Brain microvascular endothelial cell (primary cell): ENCODE measurements around the gene KRTAP10-2.
"Not testable (repeated sequence)": the region's sequence is repeated elsewhere in the genome, so short reads cannot be mapped to it uniquely, and the experiment has no call there.

ENCODE experiments used
- DNase-seq: peaks from one replicate; pipeline ENCODE4 v3.0.0-alpha.2; 2020
- H3K27ac ChIP-seq: fragments of 250-450 bp; sonication (Bioruptor Pico); 2 replicates; pipeline ENCODE4 v1.5.1; 2020; ENCODE audit warnings: mild to moderate bottlenecking, moderate library complexity
- H3K27me3 ChIP-seq: fragments of 250-450 bp; sonication (Bioruptor Pico); replicated peaks from 2 replicates; pipeline ENCODE4 v1.5.1; 2020; ENCODE audit warnings: mild to moderate bottlenecking
- H3K36me3 ChIP-seq: fragments of 250-450 bp; sonication (Bioruptor Pico); replicated peaks from 2 replicates; pipeline ENCODE4 v1.5.1; 2020; ENCODE audit warnings: mild to moderate bottlenecking
- H3K4me3 ChIP-seq: 2 replicates; pipeline ENCODE4 v1.5.1; 2011; ENCODE audit warnings: low read depth, mild to moderate bottlenecking, control low read depth, low read length, moderate library complexity
- in situ Hi-C: cut with HindIII; loops from 2 replicates; pipeline ENCODE4 v1.10.0; 2017; ENCODE audit warnings: low sequenced_read_pairs, low pct_ligation_motif_present
- TF ChIP-seq, protein P1 (sequence below): IDR thresholded peaks from 2 replicates; pipeline ENCODE4 v1.5.1; 2011; ENCODE audit warnings: low read depth, mild to moderate bottlenecking, moderate library complexity, low read length, control low read depth, inconsistent platforms; ENCODE audit errors: missing control alignments

The KRTAP10-2 gene

DNA sequence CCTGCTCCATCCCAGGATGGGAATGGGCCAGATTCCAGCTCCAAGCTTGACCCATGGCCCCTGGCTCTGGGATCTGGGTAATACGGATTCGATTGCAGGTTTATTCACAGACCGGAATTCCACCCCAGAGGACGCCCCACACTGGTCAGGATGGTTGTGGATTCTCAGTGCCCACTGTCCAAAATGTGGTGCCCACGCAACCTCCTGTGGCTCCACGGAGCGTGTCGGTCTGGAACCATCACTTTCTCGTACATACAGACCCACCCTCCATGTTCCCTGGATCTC, 42.9 kb downstream of the KRTAP10-2 start:
- H3K27me3 ChIP-seq = peaks cover 4% of the 10 kb centered on the region
- H3K4me3 ChIP-seq = no peak overlapping the region
- no peak for DNase-seq
- no peaks in the 10 kb centered on the region for H3K36me3 ChIP-seq
- TF ChIP-seq, protein P1, sequence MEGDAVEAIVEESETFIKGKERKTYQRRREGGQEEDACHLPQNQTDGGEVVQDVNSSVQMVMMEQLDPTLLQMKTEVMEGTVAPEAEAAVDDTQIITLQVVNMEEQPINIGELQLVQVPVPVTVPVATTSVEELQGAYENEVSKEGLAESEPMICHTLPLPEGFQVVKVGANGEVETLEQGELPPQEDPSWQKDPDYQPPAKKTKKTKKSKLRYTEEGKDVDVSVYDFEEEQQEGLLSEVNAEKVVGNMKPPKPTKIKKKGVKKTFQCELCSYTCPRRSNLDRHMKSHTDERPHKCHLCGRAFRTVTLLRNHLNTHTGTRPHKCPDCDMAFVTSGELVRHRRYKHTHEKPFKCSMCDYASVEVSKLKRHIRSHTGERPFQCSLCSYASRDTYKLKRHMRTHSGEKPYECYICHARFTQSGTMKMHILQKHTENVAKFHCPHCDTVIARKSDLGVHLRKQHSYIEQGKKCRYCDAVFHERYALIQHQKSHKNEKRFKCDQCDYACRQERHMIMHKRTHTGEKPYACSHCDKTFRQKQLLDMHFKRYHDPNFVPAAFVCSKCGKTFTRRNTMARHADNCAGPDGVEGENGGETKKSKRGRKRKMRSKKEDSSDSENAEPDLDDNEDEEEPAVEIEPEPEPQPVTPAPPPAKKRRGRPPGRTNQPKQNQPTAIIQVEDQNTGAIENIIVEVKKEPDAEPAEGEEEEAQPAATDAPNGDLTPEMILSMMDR = no peak
- in situ Hi-C loops = no loop called here
- H3K27ac ChIP-seq = no peak overlapping the region

DNA sequence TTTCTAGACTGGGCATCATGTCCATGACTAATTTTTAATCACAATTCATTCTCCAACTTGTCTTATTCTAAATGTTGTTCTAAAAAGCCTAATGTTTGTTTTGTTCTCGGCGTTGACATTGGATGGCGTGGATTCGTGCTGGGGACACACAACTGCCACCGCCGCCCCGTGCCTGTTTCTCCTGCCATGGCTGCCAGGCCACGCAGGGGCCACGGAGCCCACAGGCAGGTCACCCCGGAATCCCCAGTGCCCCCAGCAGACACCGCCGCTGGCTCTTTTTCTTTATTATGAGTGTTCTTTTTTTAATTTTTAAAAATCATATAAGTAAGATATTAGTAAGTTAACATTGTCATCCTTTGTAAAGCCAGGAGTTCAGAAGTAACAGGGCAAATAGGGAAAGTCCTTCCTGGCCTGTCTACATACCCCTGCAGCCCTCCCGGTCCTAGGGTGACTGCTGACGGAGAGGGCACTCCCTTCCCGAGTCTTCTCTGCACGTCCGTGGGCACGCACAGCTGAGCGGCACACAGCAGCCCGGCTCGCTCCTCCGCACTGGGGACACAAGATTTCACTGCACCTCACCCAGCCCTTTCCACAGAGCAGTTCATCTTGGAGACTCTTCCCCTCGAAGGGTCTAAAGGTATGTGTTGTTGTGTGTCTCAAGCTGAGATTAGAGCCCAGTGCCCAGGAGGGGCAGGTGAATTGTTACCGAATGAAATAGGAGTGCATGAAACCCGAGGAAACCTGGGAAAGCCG, 43.5 kb downstream of the KRTAP10-2 start:
- in situ Hi-C loops = no loop called here
- Histone ChIP-seq H3K27me3 (peaks cover 4% of the 10 kb centered on the region), H3K27ac (no peak overlapping the region), H3K4me3 (no peak overlapping the region), H3K36me3 (no peaks in the 10 kb centered on the region)
- TF ChIP-seq, protein P1 = no peak
- DNase-seq = no peak

DNA sequence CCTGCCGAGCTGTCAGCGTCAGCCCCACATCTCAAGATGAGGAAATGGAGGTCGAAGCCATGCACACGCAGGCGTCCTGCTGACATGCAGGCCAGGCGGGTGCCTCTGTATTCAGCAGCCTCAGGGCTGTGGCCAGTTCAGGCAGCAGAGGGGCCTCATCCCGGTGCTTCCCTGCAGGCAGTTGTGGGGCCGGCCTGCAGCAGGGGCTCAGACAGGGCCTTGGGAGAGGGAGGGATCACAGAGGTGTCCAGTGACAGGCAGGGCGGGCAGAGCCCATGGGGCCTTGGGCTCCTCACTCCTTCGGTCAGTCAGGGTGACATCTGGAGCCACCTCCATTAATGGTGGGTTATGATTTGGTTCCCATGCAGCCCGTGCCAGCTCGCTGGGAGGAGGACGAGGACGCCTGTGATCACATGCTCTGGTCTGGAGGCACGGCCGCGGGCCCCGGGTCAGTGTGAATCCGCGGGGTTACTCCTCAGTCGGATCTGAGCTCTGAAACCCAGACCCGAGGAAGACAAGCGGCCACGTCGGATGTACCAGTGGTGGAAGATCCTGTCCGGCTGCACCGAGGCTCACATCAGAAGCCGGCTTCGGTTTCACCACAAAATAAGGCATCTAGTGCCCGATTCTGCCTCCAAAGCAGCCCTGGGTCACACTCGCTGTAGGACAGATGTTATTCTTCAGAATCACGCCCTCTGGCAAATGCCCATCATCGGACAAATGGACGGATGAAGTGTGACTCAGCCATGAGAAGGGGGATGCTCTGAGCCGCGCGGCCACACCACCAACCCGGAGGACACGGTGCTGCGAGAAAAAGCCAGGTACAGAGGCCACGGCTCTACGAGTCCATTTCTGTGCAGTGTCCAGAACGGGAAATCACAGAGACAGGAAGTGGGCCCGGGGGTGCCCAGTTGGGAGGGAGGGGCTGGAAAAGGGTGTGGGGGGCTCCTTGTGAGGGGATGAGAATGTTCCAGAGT, 44.7 kb downstream of the KRTAP10-2 start:
- Histone ChIP-seq H3K36me3 (no peaks in the 10 kb centered on the region), H3K4me3 (no peak overlapping the region), H3K27ac (no peak overlapping the region), H3K27me3 (peaks cover 4% of the 10 kb centered on the region)
- TF ChIP-seq, protein P1 = no peak
- no peak for DNase-seq
- in situ Hi-C loops = no loop called here

DNA sequence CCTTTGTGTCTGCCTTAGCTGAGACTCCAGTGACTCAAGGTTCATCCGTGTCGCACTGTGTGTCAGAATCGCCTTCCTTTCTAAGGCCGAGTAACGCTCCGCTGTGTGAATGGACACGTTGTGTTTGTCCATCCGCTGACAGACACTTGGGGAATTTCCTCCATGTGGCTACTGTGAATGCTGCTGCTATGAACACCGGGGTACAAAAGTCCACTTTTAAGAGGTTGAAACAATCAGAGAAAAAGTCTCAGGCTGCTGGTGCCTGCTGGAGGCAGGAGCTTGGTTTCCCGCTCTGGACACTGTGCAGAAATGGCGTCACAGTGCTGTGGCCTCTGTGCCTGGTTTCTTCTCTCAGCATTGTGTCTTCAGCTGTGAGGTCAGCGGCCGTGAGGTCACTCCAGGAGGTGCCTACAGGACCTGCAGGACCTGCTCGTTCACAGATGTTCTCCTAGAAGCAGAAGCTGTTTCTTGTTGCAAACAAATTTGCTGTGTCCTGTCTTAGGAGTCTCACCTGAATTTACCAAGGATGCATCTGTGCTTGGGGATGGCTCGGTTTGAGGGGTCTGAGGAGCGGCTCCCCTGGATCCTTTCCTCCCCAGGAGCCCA, 45.5 kb downstream of the KRTAP10-2 start:
- Histone ChIP-seq H3K27ac (no peak overlapping the region), H3K27me3 (peaks cover 4% of the 10 kb centered on the region), H3K36me3 (no peaks in the 10 kb centered on the region), H3K4me3 (no peak overlapping the region)
- in situ Hi-C loops = no loop called here
- TF ChIP-seq, protein P1 = no peak
- no peak for DNase-seq

DNA sequence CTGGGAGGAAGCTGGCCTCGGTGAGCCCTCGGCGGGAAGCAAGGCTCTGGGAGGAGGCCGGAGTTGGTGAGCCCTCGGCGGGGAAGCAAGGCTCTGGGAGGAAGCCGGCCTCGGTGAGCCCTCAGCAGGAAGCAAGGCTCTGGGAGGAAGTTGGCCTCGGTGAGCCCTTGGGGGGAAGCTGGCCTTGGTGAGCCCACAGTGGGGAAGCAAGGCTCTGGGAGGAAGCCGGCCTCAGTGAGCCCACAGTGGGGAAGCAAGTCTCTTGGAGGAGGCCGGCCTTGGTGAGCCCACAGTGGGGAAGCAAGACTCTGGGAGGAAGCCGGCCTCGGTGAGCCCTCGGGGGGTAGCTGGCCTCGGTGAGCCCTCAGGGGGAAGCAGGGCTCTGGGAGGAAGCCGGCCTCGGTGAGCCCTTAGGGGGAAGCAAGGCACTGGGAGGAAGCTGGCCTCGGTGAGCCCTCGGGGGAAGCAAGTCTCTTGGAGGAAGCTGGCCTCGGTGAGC, 47.4 kb downstream of the KRTAP10-2 start:
- peaks cover 4% of the 10 kb centered on the region for H3K27me3 ChIP-seq

DNA sequence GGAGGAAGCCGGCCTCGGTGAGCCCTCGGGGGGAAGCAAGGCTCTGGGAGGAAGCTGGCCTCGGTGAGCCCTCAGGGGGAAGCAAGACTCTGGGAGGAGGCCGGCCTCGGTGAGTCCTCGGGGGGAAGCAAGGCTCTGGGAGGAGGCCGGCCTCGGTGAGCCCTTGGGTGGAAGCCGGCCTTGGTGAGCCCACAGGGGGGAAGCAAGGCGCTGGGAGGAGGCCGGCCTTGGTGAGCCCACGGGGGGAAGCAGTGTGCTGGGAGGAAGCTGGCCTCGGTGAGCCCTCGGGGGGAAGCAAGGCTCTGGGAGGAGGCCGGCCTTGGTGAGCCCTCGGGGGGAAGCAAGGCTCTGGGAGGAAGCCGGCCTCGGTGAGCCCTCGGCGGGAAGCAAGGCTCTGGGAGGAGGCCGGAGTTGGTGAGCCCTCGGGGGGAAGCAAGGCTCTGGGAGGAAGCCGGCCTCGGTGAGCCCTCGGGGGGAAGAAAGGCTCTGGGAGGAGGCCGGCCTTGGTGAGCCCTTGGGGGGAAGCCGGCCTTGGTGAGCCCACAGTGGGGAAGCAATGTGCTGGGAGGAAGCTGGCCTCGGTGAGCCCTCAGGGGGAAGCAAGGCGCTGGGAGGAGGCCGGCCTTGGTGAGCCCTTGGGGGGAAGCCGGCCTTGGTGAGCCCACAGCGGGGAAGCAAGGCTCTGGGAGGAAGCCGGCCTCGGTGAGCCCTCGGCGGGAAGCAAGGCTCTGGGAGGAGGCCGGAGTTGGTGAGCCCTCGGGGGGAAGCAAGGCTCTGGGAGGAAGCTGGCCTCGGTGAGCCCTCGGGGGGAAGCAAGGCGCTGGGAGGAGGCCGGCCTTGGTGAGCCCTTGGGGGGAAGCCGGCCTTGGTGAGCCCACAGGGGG, 48.1 kb downstream of the KRTAP10-2 start:
- H3K27me3 ChIP-seq, H3K4me3 ChIP-seq, in situ Hi-C loops, H3K27ac ChIP-seq, H3K36me3 ChIP-seq, DNase-seq: not testable (repeated sequence)

More for the DNA sequence above, 47.4 kb downstream of the KRTAP10-2 start:
- no peak for DNase-seq
- Histone ChIP-seq H3K36me3 (no peaks in the 10 kb centered on the region), H3K27ac (no peak overlapping the region), H3K4me3 (no peak overlapping the region)
- TF ChIP-seq, protein P1 = no peak
- in situ Hi-C loops = no loop called here
